Kidney epithelial cell (primary cell): ENCODE results near the gene AOPEP. TPM values are rescaled to one million over a fixed set of nuclear protein-coding genes. Genes with fewer than 3 reads are reported as not detected.

Experiments used
- DNase-seq: peaks from one replicate; pipeline ENCODE4 v3.0.0-alpha.2; 2010; ENCODE audit warnings: low read depth
- H3K27me3 ChIP-seq: 2 replicates; pipeline ENCODE4 v1.6.0; 2011; ENCODE audit warnings: low read length; ENCODE audit not compliant: control insufficient read depth, insufficient read depth
- H3K36me3 ChIP-seq: 2 replicates; pipeline ENCODE4 v1.5.1; 2011; ENCODE audit warnings: low read length; ENCODE audit not compliant: control insufficient read depth, insufficient read depth
- H3K4me3 ChIP-seq: 2 replicates; pipeline ENCODE4 v1.5.1; 2011; ENCODE audit warnings: low read depth, mild to moderate bottlenecking, control low read depth, low read length
- CTCF ChIP-seq: IDR thresholded peaks from 2 replicates; pipeline ENCODE4 v1.5.1; 2011; ENCODE audit warnings: mild to moderate bottlenecking, moderate library complexity, low read length, control low read depth, inconsistent platforms; ENCODE audit not compliant: insufficient read depth, poor library complexity, severe bottlenecking
- total RNA-seq: library from RNA; depleted of rRNA; stranded (reverse); fragments of >200 nt; gene quantifications from 2 replicates; pipeline ENCODE4 v1.2.3, GENCODE V29; 2015

The AOPEP gene
- total RNA-seq, 1 donor from 2014 or later = 17.4 TPM

- TF ChIP-seq CTCF = no peak
- DNase-seq = peak; percentile 86
- H3K4me3 ChIP-seq = no peak overlapping the region
- H3K27me3 ChIP-seq = no peaks in the 10 kb centered on the region
- peaks cover 2% of the 10 kb centered on the region for H3K36me3 ChIP-seq
Measured at GRCh38 chr9:94799578-94800264, 73.2 kb downstream of the AOPEP start.

GRCh38 chr9:94800424-94801117, 74.1 kb downstream of the AOPEP start:
- peaks cover 2% of the 10 kb centered on the region for H3K36me3 ChIP-seq
- TF ChIP-seq CTCF = no peak
- no peak overlapping the region for H3K4me3 ChIP-seq
- DNase-seq = no peak
- H3K27me3 ChIP-seq = no peaks in the 10 kb centered on the region

- DNase-seq = no peak
- H3K27me3 ChIP-seq = no peaks in the 10 kb centered on the region
Measured at GRCh38 chr9:94801234-94801633, 74.7 kb downstream of the AOPEP start.

GRCh38 chr9:94801681-94802080, 75.2 kb downstream of the AOPEP start:
- no peaks in the 10 kb centered on the region for H3K27me3 ChIP-seq
- no peak for DNase-seq
- peaks cover 2% of the 10 kb centered on the region for H3K36me3 ChIP-seq
- no peak for TF ChIP-seq CTCF
- H3K4me3 ChIP-seq = no peak overlapping the region

More at GRCh38 chr9:94801234-94801633, 74.7 kb downstream of the AOPEP start:
- no peak for TF ChIP-seq CTCF
- Histone ChIP-seq H3K36me3 (peaks cover 2% of the 10 kb centered on the region), H3K4me3 (no peak overlapping the region)

- Histone ChIP-seq H3K27me3 (no peaks in the 10 kb centered on the region), H3K36me3 (peaks cover 2% of the 10 kb centered on the region), H3K4me3 (no peak overlapping the region)
- no peak for TF ChIP-seq CTCF
- DNase-seq = no peak
Measured at GRCh38 chr9:94802251-94802650, 75.8 kb downstream of the AOPEP start.
